Measurements from ENCODE around the gene ENO3.

GRCh38 chr17:4942760-4943508 lies 8.0 kb upstream of the ENO3 start:
- TF ChIP-seq EP300 (IDR thresholded peaks at IDR 0.05; ENCODE audit: borderline replicate concordance in 1 of 2, control insufficient read depth in 1 of 2, low read depth in 2 of 2, low read length in 2 of 2) (no peak), PKNOX1 (IDR thresholded peaks at IDR 0.05) (no peak), IKZF1 (conservative IDR thresholded peaks at IDR 0.05) (no peak), CTCF (IDR thresholded peaks at IDR 0.05 in 2 of 3, conservative IDR thresholded peaks at IDR 0.05 in 1 of 3; ENCODE audit: control insufficient read depth in 2 of 3, extremely low read depth in 1 of 3, insufficient read depth in 1 of 3, low read depth in 3 of 3, low read length in 3 of 3) (no peak), HDAC6 (IDR thresholded peaks at IDR 0.05; ENCODE audit: unreplicated experiment) (no peak), NFIC (IDR thresholded peaks at IDR 0.05; ENCODE audit: low read depth, low read length) (no peak), EZH2 (IDR thresholded peaks at IDR 0.05; ENCODE audit: borderline replicate concordance, control insufficient read depth, low read depth, low read length) (no peak), ZNF592 (IDR thresholded peaks at IDR 0.05) (no peak), E2F4 (IDR thresholded peaks at IDR 0.05; ENCODE audit: low read depth, low read length) (no peak), SP1 (IDR thresholded peaks at IDR 0.05; ENCODE audit: low read depth, low read length) (no peak), EED (IDR thresholded peaks at IDR 0.05; ENCODE audit: low read depth) (no peak), POLR2AphosphoS5 (IDR thresholded peaks at IDR 0.05; ENCODE audit: low read length) (peak; percentile 57), ETV6 (conservative IDR thresholded peaks at IDR 0.05 in 1 of 2, IDR thresholded peaks at IDR 0.05 in 1 of 2; ENCODE audit: borderline replicate concordance in 1 of 2, low read depth in 1 of 2) (no peak), RAD21 (IDR thresholded peaks at IDR 0.05; ENCODE audit: insufficient read depth, low read depth, low read length) (no peak)
